Endothelial cell of umbilical vein (primary cell): ENCODE results near the gene TREML1. TPM values are rescaled to one million over a fixed set of nuclear protein-coding genes. Genes with fewer than 3 reads are reported as not detected.

Experiments
- BruUV-seq: library from RNA; stranded (reverse); fragments of 400-500 nt; replicated peaks from 2 replicates; lab custom pipeline; 2021; lab: Mats Ljungman, UMichigan
- CTCF ChIA-PET: fragments of 300-600, 350-600 bp; sonication (Branson Sonifier 250); formaldehyde crosslinking; loops from one replicate; lab custom pipeline; 2021; ENCODE audit warnings: antibody characterized with exemption, inconsistent platforms; lab: Charles Lee
- POLR2A ChIA-PET: fragments of 300-600, 350-600 bp; sonication (Branson Sonifier 250); formaldehyde crosslinking; loops from one replicate; lab custom pipeline; 2021; ENCODE audit warnings: antibody characterized with exemption, inconsistent platforms; lab: Charles Lee
- DNase-seq: peaks from one replicate; pipeline ENCODE4 v3.0.0-alpha.2; 2011; ENCODE audit warnings: low read depth, low spot score
- FAIRE-seq: peaks from 2 replicates; lab custom pipeline; 2011; peaks lifted over from hg19 to GRCh38; lab: Jason Lieb, UNC
- H2AFZ ChIP-seq: 2 replicates; pipeline ENCODE4 v1.6.0; 2012; ENCODE audit warnings: low read depth, low read length, control low read depth, inconsistent platforms
- H3K27ac ChIP-seq: 2 replicates; pipeline ENCODE4 v1.5.1; 2011; ENCODE audit warnings: low read depth, mild to moderate bottlenecking, control low read depth, low read length, moderate library complexity; ENCODE audit not compliant: insufficient read depth
- H3K27me3 ChIP-seq, 2 experiments: 2 replicates each; pipeline versions ENCODE4 v1.6.0 to v1.6.1; 2011; ENCODE audit warnings: low read length in 2 of 2, mixed read lengths in 1 of 2; ENCODE audit not compliant: control insufficient read depth in 2 of 2, insufficient read depth in 2 of 2
- H3K36me3 ChIP-seq, 2 experiments: 2 replicates in 1 of 2; 3 replicates in 1 of 2; pipeline ENCODE4 v1.5.1; 2011; ENCODE audit warnings: low read length in 2 of 2, mild to moderate bottlenecking in 1 of 2, moderate library complexity in 1 of 2; ENCODE audit not compliant: control insufficient read depth in 2 of 2, insufficient read depth in 2 of 2; ENCODE audit errors: extremely low read depth in 1 of 2
- H3K4me1 ChIP-seq: 3 replicates; pipeline ENCODE4 v1.5.1; 2011; ENCODE audit warnings: mild to moderate bottlenecking, low read length; ENCODE audit not compliant: control insufficient read depth, insufficient read depth; ENCODE audit errors: extremely low read depth
- H3K4me2 ChIP-seq: 2 replicates; pipeline ENCODE4 v1.6.1; 2011; ENCODE audit warnings: low read length, control low read depth, mixed read lengths; ENCODE audit not compliant: insufficient read depth
- H3K4me3 ChIP-seq, 3 experiments: fragments of 200-600 bp in 1 of 3; sonication (generic), shearing (Covaris generic) in 1 of 3; replicated peaks in 1 of 3; 2 replicates each; pipeline ENCODE4 v1.5.1; 2011 to 2016; ENCODE audit warnings: control low read depth in 3 of 3, low read length in 3 of 3, mild to moderate bottlenecking in 2 of 3, inconsistent platforms in 1 of 3, low read depth in 1 of 3, moderate library complexity in 1 of 3; ENCODE audit not compliant: insufficient read depth in 1 of 3
- H3K79me2 ChIP-seq: 2 replicates; pipeline ENCODE4 v1.6.0; 2012; ENCODE audit warnings: low read length, inconsistent platforms; ENCODE audit not compliant: control insufficient read depth, insufficient read depth
- H3K9ac ChIP-seq: replicated peaks from 2 replicates; pipeline ENCODE3; 2011; ENCODE audit warnings: low read length, control low read depth; ENCODE audit not compliant: insufficient read depth; ENCODE audit errors: extremely low read depth
- H3K9me1 ChIP-seq: replicated peaks from 3 replicates; pipeline ENCODE4 v1.6.0; 2011; ENCODE audit warnings: mild to moderate bottlenecking, low read length; ENCODE audit not compliant: control insufficient read depth, insufficient read depth; ENCODE audit errors: extremely low read depth
- H3K9me3 ChIP-seq: replicated peaks from 2 replicates; pipeline ENCODE4 v1.5.1; 2012; ENCODE audit warnings: low read length, inconsistent platforms; ENCODE audit not compliant: control insufficient read depth, insufficient read depth
- H4K20me1 ChIP-seq: replicated peaks from 2 replicates; pipeline ENCODE3; 2011; ENCODE audit warnings: mild to moderate bottlenecking, low read length; ENCODE audit not compliant: control insufficient read depth, insufficient read depth; ENCODE audit errors: extremely low read depth
- CTCF ChIP-seq, 2 donors: IDR thresholded peaks; 1 replicate in 1 of 2; 2 replicates in 1 of 2; pipeline ENCODE4 v1.5.1; 2011; ENCODE audit warnings: low read length in 2 of 2, mild to moderate bottlenecking in 2 of 2, moderate library complexity in 2 of 2, control low read depth in 1 of 2, inconsistent platforms in 1 of 2, low read depth in 1 of 2; ENCODE audit not compliant: insufficient read depth in 1 of 2; ENCODE audit errors: extremely low read depth in 1 of 2
- EZH2 ChIP-seq: IDR thresholded peaks from 2 replicates; pipeline ENCODE4 v1.6.1; 2012; ENCODE audit warnings: borderline replicate concordance, low read depth, mild to moderate bottlenecking, moderate library complexity, low read length, inconsistent platforms; ENCODE audit not compliant: severe bottlenecking
- FOS ChIP-seq: IDR thresholded peaks from 2 replicates; pipeline ENCODE4 v1.6.1; 2011; ENCODE audit warnings: mild to moderate bottlenecking, low read length, moderate library complexity, borderline replicate concordance; ENCODE audit not compliant: insufficient read depth
- GATA2 ChIP-seq: IDR thresholded peaks from 2 replicates; pipeline ENCODE4 v1.7.0; 2011; ENCODE audit warnings: low read depth, mild to moderate bottlenecking, moderate library complexity, mixed read lengths, low read length; ENCODE audit not compliant: insufficient read length, insufficient read depth
- MAX ChIP-seq: IDR thresholded peaks from 2 replicates; pipeline ENCODE4 v1.6.1; 2011; ENCODE audit not compliant: insufficient read depth, insufficient read length
- MYC ChIP-seq: IDR thresholded peaks from one replicate; pipeline ENCODE4 v1.6.1; 2011; ENCODE audit warnings: mild to moderate bottlenecking, low read depth, low read length
- POLR2A ChIP-seq: IDR thresholded peaks from 2 replicates; pipeline ENCODE4 v1.6.1; 2012; ENCODE audit warnings: low read depth, mild to moderate bottlenecking, control low read depth, low read length
- dilution Hi-C: fragments of 300-500 bp; cut with MboI; formaldehyde crosslinking; loops from one replicate; pipeline ENCODE4 v1.15.0; 2019; ENCODE audit warnings: low sequenced_read_pairs; ENCODE audit not compliant: extremely low pct_ligation_motif_present
- intact Hi-C: fragments of 100-400 bp; cut with micrococcal nuclease; formaldehyde crosslinking; loops from one replicate; pipeline ENCODE4 v1.10.0; 2022
- polyA plus RNA-seq, 4 experiments: library from polyadenylated mRNA; depleted of rRNA in 3 of 4; stranded (reverse) in 3 of 4; unstranded in 1 of 4; fragments of >200 nt; gene quantifications; 2 replicates each; pipeline versions ENCODE4 v1.2.1 to v1.2.3, GENCODE V29; 2011 to 2012; ENCODE audit warnings: missing spikeins in 1 of 4
- total RNA-seq: library from RNA; stranded (reverse); gene quantifications from 2 replicates; pipeline ENCODE4 v1.2.3, GENCODE V29; 2021

Gene TREML1
- total and polyA plus RNA-seq, 2 donors (not counting 3 experiments of a cell fraction or from before 2014, with no cell fraction given): not detected

- no peak overlapping the region for H3K4me3 ChIP-seq
- no peaks in the 10 kb centered on the region for H3K9me3 ChIP-seq
- no peak overlapping the region for H3K27ac ChIP-seq
- TF ChIP-seq POLR2A (no peak), CTCF (IDR thresholded peaks at IDR 0.05; ENCODE audit: extremely low read depth in 1 of 2, insufficient read depth in 1 of 2, low read depth in 1 of 2, low read length in 2 of 2) (no peak), EZH2 (no peak), FOS (no peak), GATA2 (no peak)
- H3K9ac ChIP-seq: no peak overlapping the region
- DNase-seq: no peak
- no peak overlapping the region for H2AFZ ChIP-seq
- no peaks in the 10 kb centered on the region for H4K20me1 ChIP-seq
- CTCF ChIA-PET: no interaction called here
- no peaks in the 10 kb centered on the region for H3K36me3 ChIP-seq
- no peaks in the 10 kb centered on the region for H3K9me1 ChIP-seq
- H3K4me2 ChIP-seq: no peak overlapping the region
- no peaks in the 10 kb centered on the region for H3K79me2 ChIP-seq
- no TSS peak for BruUV-seq
- no peaks in the 10 kb centered on the region for H3K4me1 ChIP-seq
- POLR2A ChIA-PET: no interaction called here
- peaks cover 0 to 2% of the 10 kb centered on the region in 2 experiments for H3K27me3 ChIP-seq
- intact Hi-C loops: no loop called here
- dilution Hi-C loops: no loop called here
- no peak for FAIRE-seq
These were observed 3.2 kb upstream of the TREML1 start for GRCh38 chr6:41157323-41157722.

- H4K20me1 ChIP-seq: no peaks in the 10 kb centered on the region
- ChIA-PET CTCF (no interaction called here), POLR2A (no interaction called here)
- H3K36me3 ChIP-seq: no peaks in the 10 kb centered on the region
- no peaks in the 10 kb centered on the region for H3K79me2 ChIP-seq
- no TSS peak for BruUV-seq
- H2AFZ ChIP-seq: no peak overlapping the region
- intact Hi-C loops: no loop called here
- no peak overlapping the region for H3K9ac ChIP-seq
- H3K4me1 ChIP-seq: no peaks in the 10 kb centered on the region
- FAIRE-seq: no peak
- TF ChIP-seq FOS: no peak
- TF ChIP-seq CTCF (IDR thresholded peaks at IDR 0.05; ENCODE audit: extremely low read depth in 1 of 2, insufficient read depth in 1 of 2, low read depth in 1 of 2, low read length in 2 of 2): no peak
- TF ChIP-seq MAX: no peak
- TF ChIP-seq EZH2: no peak
- TF ChIP-seq MYC: no peak
- H3K27ac ChIP-seq: no peak overlapping the region
- dilution Hi-C loops: no loop called here
- no peaks in the 10 kb centered on the region for H3K9me3 ChIP-seq
- H3K9me1 ChIP-seq: no peaks in the 10 kb centered on the region
- H3K4me2 ChIP-seq: no peak overlapping the region
- no peak overlapping the region for H3K4me3 ChIP-seq
- peaks cover 0 to 2% of the 10 kb centered on the region in 2 experiments for H3K27me3 ChIP-seq
- DNase-seq: no peak
These were observed 2.6 kb upstream of the TREML1 start for GRCh38 chr6:41156771-41157170.
